T-cell (primary cell): ENCODE data around the gene SUFU. TPM values are rescaled to one million over a fixed set of nuclear protein-coding genes. Genes with fewer than 3 reads are reported as not detected.

Experiments
- ATAC-seq, 4 experiments: fragments of 200-7000 bp in 3 of 4; fragments of 150-1000 bp in 1 of 4; cut with Tn5 transposase; replicated peaks in 1 of 4; 1 replicate in 3 of 4; 2 replicates in 1 of 4; pipeline ENCODE4 v1.10.0; 2021; ENCODE audit warnings: moderate library complexity in 3 of 4, mild to moderate bottlenecking in 2 of 4, moderate number of reproducible peaks in 1 of 4
- CTCF ChIA-PET, 2 donors: fragments of 300-600 bp; sonication (Branson Sonifier 250); formaldehyde crosslinking; loops; one replicate each; lab custom pipeline; 2022; ENCODE audit warnings: antibody characterized with exemption in 2 of 2; lab: Charles Lee
- POLR2A ChIA-PET, 2 donors: fragments of 300-600 bp; sonication (Branson Sonifier 250); formaldehyde crosslinking; loops; one replicate each; lab custom pipeline; 2022; ENCODE audit warnings: antibody characterized with exemption in 2 of 2; lab: Charles Lee
- DNase-seq, 35 experiments: peaks; one replicate each; pipeline versions ENCODE4 v3.0.0 to v3.0.0-alpha.2; 2013 to 2023
- H3K27ac ChIP-seq: one replicate; pipeline ENCODE4 v1.5.1; 2013; ENCODE audit warnings: low read length
- H3K27me3 ChIP-seq, 2 experiments: replicated peaks in 1 of 2; 1 replicate in 1 of 2; 2 replicates in 1 of 2; pipeline versions ENCODE4 v1.6.1 to v1.7.0; 2013; ENCODE audit warnings: low read length in 1 of 2, mixed read lengths in 1 of 2; ENCODE audit not compliant: control insufficient read depth in 2 of 2, insufficient read depth in 2 of 2; ENCODE audit errors: extremely low read depth in 1 of 2
- H3K36me3 ChIP-seq, 2 donors: 1 replicate in 1 of 2; 2 replicates in 1 of 2; pipeline versions ENCODE4 v1.6.1 to v1.7.0; 2013; ENCODE audit warnings: low read length in 1 of 2; ENCODE audit not compliant: control insufficient read depth in 2 of 2, insufficient read depth in 1 of 2; ENCODE audit errors: extremely low read depth in 1 of 2
- H3K4me1 ChIP-seq, 2 experiments: 1 replicate in 1 of 2; 2 replicates in 1 of 2; pipeline versions ENCODE4 v1.6.1 to v1.7.0; 2013; ENCODE audit warnings: low read length in 2 of 2, mixed read lengths in 1 of 2; ENCODE audit not compliant: insufficient read depth in 2 of 2, control insufficient read depth in 1 of 2; ENCODE audit errors: extremely low read depth in 1 of 2
- H3K4me3 ChIP-seq, 2 donors: 1 replicate in 1 of 2; 2 replicates in 1 of 2; pipeline versions ENCODE4 v1.5.1 to v1.7.0; 2013; ENCODE audit warnings: mild to moderate bottlenecking in 2 of 2, low read length in 1 of 2, moderate library complexity in 1 of 2; ENCODE audit not compliant: control insufficient read depth in 1 of 2; ENCODE audit errors: extremely low read depth in 1 of 2
- H3K9me3 ChIP-seq: 2 replicates; pipeline ENCODE4 v1.7.0; 2013
- H3K27ac Mint-ChIP-seq, 2 donors: one replicate each; pipeline ENCODE4 v1.8.0; 2020 to 2021; ENCODE audit warnings: mild to moderate bottlenecking in 2 of 2, mixed read lengths in 2 of 2
- H3K27me3 Mint-ChIP-seq, 2 donors: one replicate each; pipeline ENCODE4 v1.8.0; 2021 to 2022; ENCODE audit warnings: mixed read lengths in 2 of 2
- H3K36me3 Mint-ChIP-seq: one replicate; pipeline ENCODE4 v1.8.0; 2021; ENCODE audit warnings: mixed read lengths
- H3K4me1 Mint-ChIP-seq, 3 donors: one replicate each; pipeline ENCODE4 v1.8.0; 2020 to 2022; ENCODE audit warnings: mixed read lengths in 3 of 3, mild to moderate bottlenecking in 1 of 3
- H3K4me3 Mint-ChIP-seq, 3 donors: one replicate each; pipeline ENCODE4 v1.8.0; 2020 to 2022; ENCODE audit warnings: mild to moderate bottlenecking in 3 of 3, mixed read lengths in 3 of 3, moderate library complexity in 3 of 3
- H3K9me3 Mint-ChIP-seq, 3 donors: one replicate each; pipeline ENCODE4 v1.8.0; 2020 to 2022; ENCODE audit warnings: mixed read lengths in 3 of 3
- WGBS: methylation state at CpG from one replicate; pipeline ENCODE4 v1.1.5; 2013; ENCODE audit warnings: missing lambda C conversion rate; ENCODE audit not compliant: insufficient coverage; 5-methylcytosine and 5-hydroxymethylcytosine counted together
- total RNA-seq, 35 experiments: library from RNA in 6 of 35; stranded (reverse) in 6 of 35; fragments of 120-200 nt in 1 of 35; gene quantifications; one replicate each; pipeline versions ENCODE4 v1.2.1 to v1.2.4 and lab custom pipeline; 2013 to 2026

Gene SUFU
- total RNA-seq, 5 donors from 2014 or later (not counting 1 experiment from before 2014, with no cell fraction given), result 13.2 to 16.4 (median 15.4) TPM

DNA sequence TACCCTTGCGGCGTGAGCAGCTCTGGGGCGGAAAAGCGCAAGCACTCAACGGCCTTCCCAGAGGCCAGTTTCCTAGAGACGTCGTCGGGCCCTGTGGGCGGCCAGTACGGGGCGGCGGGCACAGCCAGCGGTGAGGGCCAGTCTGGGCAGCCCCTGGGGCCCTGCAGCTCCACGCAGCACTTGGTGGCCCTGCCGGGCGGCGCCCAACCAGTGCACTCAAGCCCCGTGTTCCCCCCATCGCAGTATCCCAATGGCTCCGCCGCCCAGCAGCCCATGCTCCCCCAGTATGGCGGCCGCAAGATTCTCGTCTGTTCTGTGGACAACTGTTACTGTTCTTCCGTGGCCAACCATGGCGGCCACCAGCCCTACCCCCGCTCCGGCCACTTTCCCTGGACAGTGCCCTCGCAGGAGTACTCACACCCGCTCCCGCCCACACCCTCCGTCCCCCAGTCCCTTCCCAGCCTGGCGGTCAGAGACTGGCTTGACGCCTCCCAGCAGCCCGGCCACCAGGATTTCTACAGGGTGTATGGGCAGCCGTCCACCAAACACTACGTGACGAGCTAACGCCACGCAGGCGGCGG lies 153.1 kb downstream of the SUFU start:
- H3K36me3 Mint-ChIP-seq, result peaks cover 31% of the 10 kb centered on the region
- Histone ChIP-seq H3K36me3 (peaks cover 22 to 55% of the 10 kb centered on the region in 2 donors), H3K4me3 (no peak overlapping the region), H3K9me3 (no peaks in the 10 kb centered on the region), H3K27me3 (no peaks in the 10 kb centered on the region), H3K4me1 (peaks cover 35 to 77% of the 10 kb centered on the region in 2 experiments), H3K27ac (no peak overlapping the region)
- WGBS, result 97% methylated on average over 40 of the region's 42 CpGs
- H3K4me1 Mint-ChIP-seq, result peaks cover 64 to 70% (median 70%) of the 10 kb centered on the region in 3 donors
- H3K27me3 Mint-ChIP-seq, result no peaks in the 10 kb centered on the region
- no peak overlapping the region for H3K4me3 Mint-ChIP-seq
- POLR2A ChIA-PET, result no interaction called here
- peak overlapping the region in 1 of 2 donors; percentile 76 for H3K27ac Mint-ChIP-seq
- CTCF ChIA-PET, result no interaction called here
- DNase-seq, result no peak
- no peaks in the 10 kb centered on the region for H3K9me3 Mint-ChIP-seq
- no peak for ATAC-seq

- CTCF ChIA-PET, result no interaction called here
- ATAC-seq, result no peak
- Mint-ChIP-seq H3K27ac (peak overlapping the region; percentile 43 to 76), H3K9me3 (no peaks in the 10 kb centered on the region), H3K4me3 (no peak overlapping the region), H3K4me1 (peaks cover 59 to 68% (median 67%) of the 10 kb centered on the region in 3 donors), H3K36me3 (peaks cover 26% of the 10 kb centered on the region), H3K27me3 (no peaks in the 10 kb centered on the region)
- POLR2A ChIA-PET, result no interaction called here
- Histone ChIP-seq H3K9me3 (no peaks in the 10 kb centered on the region), H3K36me3 (peaks cover 22 to 55% of the 10 kb centered on the region in 2 donors), H3K27me3 (no peaks in the 10 kb centered on the region), H3K4me3 (no peak overlapping the region), H3K27ac (peak overlapping the region; percentile 53), H3K4me1 (peaks cover 30 to 76% of the 10 kb centered on the region in 2 experiments)
- no CpG with 5 or more reads among the region's 11 CpGs for WGBS
- no peak for DNase-seq
These were observed 153.7 kb downstream of the SUFU start for GRCh38 chr10:102657451-102657850.

- Histone ChIP-seq H3K27me3 (no peaks in the 10 kb centered on the region), H3K4me1 (peaks cover 24 to 70% of the 10 kb centered on the region in 2 experiments), H3K27ac (peak overlapping the region; percentile 53), H3K36me3 (peaks cover 22 to 51% of the 10 kb centered on the region in 2 donors), H3K4me3 (no peak overlapping the region), H3K9me3 (no peaks in the 10 kb centered on the region)
- DNase-seq, result no peak
- Mint-ChIP-seq H3K4me1 (peaks cover 53 to 62% (median 61%) of the 10 kb centered on the region in 3 donors), H3K27ac (peak overlapping the region; percentile 86 to 87), H3K27me3 (no peaks in the 10 kb centered on the region), H3K9me3 (no peaks in the 10 kb centered on the region), H3K36me3 (peaks cover 23% of the 10 kb centered on the region), H3K4me3 (peak overlapping the region in 1 of 3 donors; percentile 67)
- WGBS, result 69% methylated on average over 8 of the region's 13 CpGs
- ChIA-PET POLR2A (interaction anchor here in 1 of 2 donors (0.6 kb wide), 1 partner anchor 16 kb away, joined by 4 read pairs; no protein-coding TSS in a partner anchor), CTCF (interaction anchor here in 1 of 2 donors (0.6 kb wide), 1 partner anchor 18 kb away, joined by 3 read pairs; no protein-coding TSS in a partner anchor)
- ATAC-seq, result peak in 1 of 4 experiments; percentile 26
These were observed 154.4 kb downstream of the SUFU start for GRCh38 chr10:102657984-102658724.

DNA sequence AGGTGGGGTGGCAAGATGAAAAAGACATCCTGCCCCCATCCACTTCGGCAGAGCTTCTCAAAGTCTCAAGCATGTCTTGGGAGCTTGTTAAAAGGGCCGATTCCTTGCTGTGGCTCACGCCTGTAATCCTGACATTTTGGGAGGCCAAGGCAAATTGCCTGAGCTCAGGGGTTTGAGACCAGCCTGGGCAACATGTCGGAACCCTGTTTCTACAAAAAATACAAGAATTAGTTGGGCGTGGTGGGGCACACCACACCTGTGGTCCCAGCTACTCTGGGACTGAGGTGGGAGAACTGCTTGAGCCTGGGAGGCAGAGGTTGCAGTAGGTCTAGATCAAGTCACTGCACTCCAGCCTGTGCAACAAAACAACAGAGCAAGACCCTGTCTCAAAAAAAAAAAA lies 155.0 kb downstream of the SUFU start:
- Histone ChIP-seq H3K27me3 (no peaks in the 10 kb centered on the region), H3K4me1 (peaks cover 17 to 64% of the 10 kb centered on the region in 2 experiments), H3K4me3 (no peak overlapping the region), H3K36me3 (peaks cover 22 to 45% of the 10 kb centered on the region in 2 donors), H3K27ac (peak overlapping the region; percentile 53), H3K9me3 (no peaks in the 10 kb centered on the region)
- no peak for DNase-seq
- ChIA-PET POLR2A (interaction anchor here in 1 of 2 donors (0.6 kb wide), 1 partner anchor 16 kb away, joined by 4 read pairs; no protein-coding TSS in a partner anchor), CTCF (interaction anchor here (0.6 kb wide), 2 partner anchors 18 to 64 kb away, joined by 3 read pairs; no protein-coding TSS in a partner anchor)
- Mint-ChIP-seq H3K4me1 (peaks cover 46 to 56% (median 55%) of the 10 kb centered on the region in 3 donors), H3K27ac (peak overlapping the region; percentile 86 to 87), H3K36me3 (peaks cover 19% of the 10 kb centered on the region), H3K27me3 (no peaks in the 10 kb centered on the region), H3K9me3 (no peaks in the 10 kb centered on the region), H3K4me3 (peak overlapping the region in 1 of 3 donors; percentile 67)
- no peak for ATAC-seq
- 35% methylated on average over 3 of the region's 5 CpGs for WGBS

DNA sequence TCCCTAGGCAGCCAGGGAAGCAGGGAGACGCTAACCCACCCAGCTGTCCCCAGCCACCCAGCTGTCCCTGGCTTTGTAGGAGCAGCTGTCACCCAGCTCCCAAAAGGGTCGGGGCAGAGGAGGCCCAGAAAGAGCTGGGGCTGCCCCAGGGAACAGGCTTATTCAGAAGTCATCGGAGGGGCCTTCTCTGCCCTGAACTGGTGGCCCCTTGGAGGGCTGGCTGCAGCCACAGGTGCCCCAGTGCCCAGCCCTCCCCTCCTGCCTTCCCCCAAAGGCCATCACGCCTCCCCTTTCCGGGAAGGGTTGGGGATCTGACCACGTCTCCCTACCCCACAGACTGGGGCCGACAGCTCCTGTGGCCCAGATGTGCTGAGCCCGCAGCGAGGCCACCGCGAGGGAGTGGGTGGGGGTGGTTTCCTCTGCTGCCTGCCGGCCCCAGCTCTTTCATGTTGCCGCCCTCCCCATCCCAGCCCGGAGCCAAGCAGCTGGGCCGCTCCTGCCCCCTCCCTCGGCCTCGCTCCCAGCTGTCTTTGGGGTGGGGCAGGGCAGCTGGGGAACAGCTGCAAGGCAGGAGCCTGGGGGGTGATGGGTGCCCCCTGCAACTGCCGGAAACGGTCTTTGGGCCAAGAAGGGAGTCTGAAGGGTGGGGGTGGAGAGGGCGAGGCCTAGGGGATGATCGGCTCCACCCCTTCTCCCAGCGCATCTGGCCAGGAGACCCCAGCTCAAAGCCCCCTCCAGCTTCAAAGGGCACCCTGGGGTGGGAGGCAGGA lies 157.3 kb downstream of the SUFU start:
- ChIA-PET POLR2A (no interaction called here), CTCF (interaction anchor here in 1 of 2 donors (0.7 to 1.2 kb wide), 4 partner anchors 9 to 53 kb away, joined by 3 read pairs; partner anchors contain the start of genes ARL3 and SFXN2)
- peak overlapping the region; percentile 28 to 68 (median 41) for H3K4me3 Mint-ChIP-seq
- H3K4me1 Mint-ChIP-seq, result peaks cover 39 to 45% (median 40%) of the 10 kb centered on the region in 3 donors
- Histone ChIP-seq H3K9me3 (no peaks in the 10 kb centered on the region), H3K27ac (peak overlapping the region; percentile 51), H3K27me3 (no peaks in the 10 kb centered on the region), H3K4me3 (peak overlapping the region; percentile 5 to 29), H3K36me3 (peaks cover 16 to 24% of the 10 kb centered on the region in 2 donors), H3K4me1 (peaks cover 17 to 51% of the 10 kb centered on the region in 2 experiments)
- peak overlapping the region; percentile 85 to 87 for H3K27ac Mint-ChIP-seq
- no peaks in the 10 kb centered on the region for H3K9me3 Mint-ChIP-seq
- peaks cover 8% of the 10 kb centered on the region for H3K36me3 Mint-ChIP-seq
- WGBS, result 0% methylated on average over 2 of the region's 22 CpGs
- DNase-seq (peak in 27 of 35 experiments; percentile 27 to 71 (median 47)), ATAC-seq (peak; percentile 78 to 89 (median 82))
- no peaks in the 10 kb centered on the region for H3K27me3 Mint-ChIP-seq
